Cerebellar cortex (tissue), 1 donor: ENCODE measurements around the gene BOLL.
"Not testable (repeated sequence)": the region's sequence is repeated elsewhere in the genome, so short reads cannot be mapped to it uniquely, and the experiment has no call there.

Source experiments
- DNase-seq: peaks from one replicate; pipeline ENCODE4 v3.0.0-alpha.2; 2015; ENCODE audit warnings: low spot score

BOLL gene

DNA sequence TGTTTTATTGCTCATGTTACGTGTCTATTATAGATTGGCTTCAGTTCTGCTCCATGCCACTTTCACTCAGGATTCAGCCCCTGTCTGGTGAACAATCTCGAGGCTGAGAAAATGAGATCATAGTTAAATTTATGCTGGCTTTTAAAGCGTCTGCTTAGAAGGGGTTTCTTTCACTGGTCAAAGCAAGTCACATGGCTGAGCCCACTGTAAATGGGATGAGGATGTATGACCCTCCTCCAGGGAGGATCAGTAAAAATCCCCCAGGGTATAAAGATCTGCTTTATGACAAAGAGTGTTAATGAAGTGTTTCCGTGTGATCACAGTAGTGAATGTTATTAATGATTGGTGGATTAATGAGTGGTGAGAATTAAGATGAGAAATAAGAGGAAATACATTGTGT is 13.1 kb upstream of the BOLL start:
- no peak for DNase-seq

- DNase-seq = no peak
Observed at GRCh38 chr2:197795277-197795676, 10.2 kb upstream of the BOLL start.

DNA sequence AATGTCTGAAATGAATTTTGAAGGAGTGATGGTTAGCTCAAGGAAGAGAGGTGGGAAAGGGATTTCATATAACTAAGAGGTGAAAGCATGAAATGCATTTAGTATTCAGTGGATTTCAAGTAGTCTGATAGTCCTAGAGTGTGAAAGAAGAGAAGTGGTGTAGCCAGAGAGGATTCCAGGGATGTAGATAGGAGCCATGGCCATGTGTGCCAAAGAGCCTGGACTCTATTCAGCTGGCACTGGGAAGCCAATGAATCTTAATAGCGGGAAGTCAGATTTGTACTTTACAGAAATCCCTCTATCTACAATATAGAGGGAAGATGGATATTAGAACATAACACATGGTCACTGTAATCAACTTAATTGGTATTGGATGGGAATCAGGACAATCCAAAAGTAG is 8.3 kb upstream of the BOLL start:
- DNase-seq = no peak

- no peak for DNase-seq
Observed at GRCh38 chr2:197786010-197786877, 1.1 kb upstream of the BOLL start.

- no peak for DNase-seq
Observed at GRCh38 chr2:197782126-197782525, 3.0 kb downstream of the BOLL start.

GRCh38 chr2:197779261-197779660 is 5.9 kb downstream of the BOLL start:
- no peak for DNase-seq

GRCh38 chr2:197777823-197778407 is 7.2 kb downstream of the BOLL start:
- peak; percentile 37 for DNase-seq

DNA sequence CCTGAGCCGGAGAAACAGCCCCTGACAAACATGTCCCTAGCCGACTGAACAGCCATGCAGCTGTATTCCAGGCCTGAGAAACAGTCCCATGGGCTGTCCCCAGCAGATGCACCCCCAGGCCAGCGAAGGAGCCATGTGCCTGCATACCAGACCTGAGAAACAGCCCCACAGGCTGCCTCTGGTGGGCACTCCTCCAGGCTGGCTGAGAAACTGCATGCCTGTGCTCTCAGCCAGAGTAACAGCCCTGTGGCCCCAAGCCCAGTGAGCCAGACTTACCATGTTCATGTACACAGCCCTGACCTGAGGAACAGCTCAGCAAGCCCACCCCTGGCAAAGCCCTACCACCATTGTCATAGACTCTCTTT is 24.8 kb downstream of the BOLL start:
- DNase-seq = no peak

- no peak for DNase-seq
Observed at GRCh38 chr2:197759625-197760292, 25.4 kb downstream of the BOLL start.

DNA sequence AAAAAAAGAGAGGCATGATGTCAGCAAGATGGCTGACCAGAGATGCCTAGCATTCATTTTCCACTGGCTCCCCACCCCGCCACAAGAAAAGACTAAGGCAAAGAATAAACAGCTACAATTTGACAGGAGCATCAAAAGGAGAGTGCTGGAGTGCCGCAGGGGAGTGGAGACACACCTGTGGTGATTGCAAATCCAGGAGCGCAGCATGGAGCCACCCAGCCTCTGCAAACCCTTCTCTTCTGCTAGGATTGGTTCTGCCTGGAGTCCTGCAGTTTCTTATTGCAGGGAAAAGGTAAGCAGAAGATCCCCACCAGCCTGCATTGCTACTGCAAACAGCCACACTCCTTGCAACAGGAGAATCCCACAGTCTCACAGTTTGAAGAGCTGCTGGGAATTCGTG is 26.1 kb downstream of the BOLL start:
- no peak for DNase-seq

GRCh38 chr2:197740200-197740599 is 44.9 kb downstream of the BOLL start:
- no peak for DNase-seq

DNA sequence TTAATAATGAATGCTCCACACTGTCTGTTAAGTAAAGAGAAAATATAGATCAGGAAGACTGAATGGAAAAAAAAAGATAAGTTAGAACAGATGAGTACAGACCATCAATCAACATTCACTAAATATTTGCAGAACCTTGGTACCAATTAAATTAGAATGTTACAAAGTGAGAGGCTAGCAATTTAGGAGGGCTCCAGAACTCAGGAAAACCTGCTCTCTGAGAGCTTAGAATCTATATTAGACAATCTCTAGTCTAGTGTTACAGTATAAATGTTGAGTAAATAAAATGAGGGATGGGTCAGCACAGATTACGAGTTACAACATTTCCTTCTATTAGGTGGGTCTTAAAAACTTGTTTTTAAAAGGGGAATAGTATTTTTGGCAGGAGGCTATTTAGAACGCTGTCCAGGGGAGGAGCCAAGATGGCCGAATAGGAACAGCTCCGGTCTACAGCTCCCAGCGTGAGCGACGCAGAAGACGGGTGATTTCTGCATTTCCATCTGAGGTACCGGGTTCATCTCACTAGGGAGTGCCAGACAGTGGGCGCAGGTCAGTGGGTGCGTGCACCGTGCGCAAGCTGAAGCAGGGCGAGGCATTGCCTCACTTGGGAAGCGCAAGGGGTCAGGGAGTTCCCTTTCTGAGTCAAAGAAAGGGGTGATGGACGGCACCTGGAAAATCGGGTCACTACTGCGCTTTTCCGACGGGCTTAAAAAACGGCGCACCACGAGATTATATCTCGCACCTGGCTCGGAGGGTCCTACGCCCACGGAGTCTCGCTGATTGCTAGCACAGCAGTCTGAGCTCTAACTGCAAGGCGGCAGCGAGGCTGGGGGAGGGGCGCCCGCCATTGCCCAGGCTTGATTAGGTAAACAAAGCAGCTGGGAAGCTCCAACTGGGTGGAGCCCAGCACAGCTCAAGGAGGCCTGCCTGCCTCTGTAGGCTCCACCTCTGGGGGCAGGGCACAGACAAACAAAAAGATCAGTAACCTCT is 56.3 kb downstream of the BOLL start:
- DNase-seq = not testable (repeated sequence)

GRCh38 chr2:197727011-197727410 is 58.1 kb downstream of the BOLL start:
- DNase-seq = no peak

DNA sequence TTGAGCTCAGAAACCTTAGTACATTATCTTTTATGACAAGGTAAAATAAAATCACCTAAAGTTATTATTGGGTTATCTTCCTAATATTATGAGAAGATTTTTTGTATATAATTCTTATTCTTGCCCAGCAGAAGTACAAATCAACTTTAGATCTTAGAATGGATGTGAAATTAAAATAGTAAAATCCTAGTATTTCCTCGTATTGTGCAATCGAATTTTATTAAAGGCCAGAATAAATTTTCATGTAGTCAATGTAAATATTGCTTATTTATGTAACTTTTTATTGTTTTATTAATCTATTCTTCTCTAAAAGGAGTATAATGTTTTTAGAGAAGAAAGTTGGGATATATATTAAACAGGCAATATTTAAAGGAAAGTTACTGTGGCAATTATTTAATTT is 67.3 kb downstream of the BOLL start:
- DNase-seq = no peak

- DNase-seq = no peak
Observed at GRCh38 chr2:197713271-197713670, 71.8 kb downstream of the BOLL start.

- no peak for DNase-seq
Observed at GRCh38 chr2:197711578-197711977, 73.5 kb downstream of the BOLL start.

DNA sequence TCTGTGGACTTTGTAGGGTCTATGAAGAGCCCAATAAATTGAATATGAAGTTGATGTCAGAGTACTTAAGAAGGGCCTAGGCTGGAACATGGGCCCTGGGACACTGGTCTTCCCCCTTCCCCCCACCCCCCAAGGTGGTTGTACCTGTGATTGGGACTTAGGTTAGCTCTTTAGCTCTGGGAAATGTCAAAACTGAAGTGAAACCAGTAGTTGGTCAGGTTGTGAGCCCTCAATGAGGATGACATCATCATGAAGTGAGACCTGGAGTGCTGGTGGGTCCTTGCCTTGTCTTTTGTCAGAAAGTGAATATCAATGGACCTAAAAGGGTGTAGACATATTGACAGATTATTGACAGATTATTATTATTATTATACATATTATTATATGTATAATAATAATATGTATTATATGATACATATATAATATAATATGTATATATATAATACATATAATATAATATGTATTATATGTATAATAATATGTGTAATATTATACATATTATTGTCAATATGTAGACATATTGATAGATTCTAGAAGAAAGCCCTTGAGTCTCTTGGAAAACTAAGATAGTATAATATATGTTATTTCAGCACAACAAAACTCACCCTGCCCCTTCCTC is 74.6 kb downstream of the BOLL start:
- DNase-seq = no peak

- DNase-seq = not testable (repeated sequence)
Observed at GRCh38 chr2:197709140-197709539, 76.0 kb downstream of the BOLL start.

DNA sequence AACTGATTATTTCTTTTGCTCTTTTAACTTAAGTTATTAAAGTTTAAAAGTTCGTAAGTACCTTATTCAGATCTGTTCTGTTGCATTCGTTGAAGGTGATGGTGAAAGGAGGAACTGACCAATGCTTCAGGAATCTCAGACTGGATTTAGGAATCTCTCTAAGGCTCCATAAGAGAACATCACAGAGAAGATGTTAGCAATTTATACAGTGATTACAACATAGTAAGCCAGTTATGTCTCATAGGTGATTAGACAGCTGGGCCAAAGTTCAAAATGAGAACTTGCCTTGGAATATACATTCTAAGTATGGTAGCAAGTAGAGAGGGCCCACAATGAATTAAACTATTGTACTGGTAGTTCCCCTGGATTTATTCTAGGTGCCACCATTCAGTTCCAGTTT is 76.8 kb downstream of the BOLL start:
- no peak for DNase-seq

DNA sequence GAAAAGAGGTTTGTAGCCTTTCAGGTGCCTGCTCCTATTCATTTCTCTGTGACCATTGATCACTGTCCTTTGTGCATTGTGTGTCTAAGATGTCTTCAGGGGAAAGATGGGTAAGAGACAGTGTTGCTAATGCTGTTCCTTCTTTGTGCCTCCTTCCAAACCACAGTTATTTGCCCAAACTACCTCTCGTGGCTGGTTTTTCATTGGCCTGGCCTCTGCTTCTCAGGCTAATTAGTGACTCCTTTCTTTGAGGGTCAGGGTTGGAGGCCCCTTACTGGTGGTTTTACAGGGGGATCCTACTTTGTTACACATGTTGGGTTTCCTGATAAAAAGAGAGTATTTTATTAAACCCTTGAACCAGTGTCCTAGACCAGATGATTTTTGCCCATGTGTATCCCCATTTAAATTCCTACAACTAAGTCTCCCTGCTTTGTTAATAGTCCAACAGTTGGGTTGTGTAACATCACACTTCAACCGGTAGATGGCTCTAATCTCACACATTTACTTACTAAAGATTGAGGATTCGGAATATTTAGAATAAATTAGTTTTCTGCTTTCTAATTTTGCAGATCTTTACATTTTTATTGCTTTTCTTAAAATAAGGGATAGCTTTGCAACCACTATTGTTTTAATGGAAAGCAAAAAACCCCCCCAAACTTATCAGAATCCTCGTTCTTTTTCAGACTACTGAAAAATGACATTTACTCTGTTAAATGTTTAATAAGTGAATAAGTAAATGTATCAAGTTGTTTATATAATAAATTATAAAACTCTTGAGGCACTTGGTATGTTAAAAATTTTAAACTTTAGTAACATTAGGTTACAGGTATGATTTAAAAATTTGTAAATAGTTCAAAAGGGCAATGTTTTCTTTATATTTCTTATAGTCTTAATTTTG is 77.6 kb downstream of the BOLL start:
- peak; percentile 74 for DNase-seq

DNA sequence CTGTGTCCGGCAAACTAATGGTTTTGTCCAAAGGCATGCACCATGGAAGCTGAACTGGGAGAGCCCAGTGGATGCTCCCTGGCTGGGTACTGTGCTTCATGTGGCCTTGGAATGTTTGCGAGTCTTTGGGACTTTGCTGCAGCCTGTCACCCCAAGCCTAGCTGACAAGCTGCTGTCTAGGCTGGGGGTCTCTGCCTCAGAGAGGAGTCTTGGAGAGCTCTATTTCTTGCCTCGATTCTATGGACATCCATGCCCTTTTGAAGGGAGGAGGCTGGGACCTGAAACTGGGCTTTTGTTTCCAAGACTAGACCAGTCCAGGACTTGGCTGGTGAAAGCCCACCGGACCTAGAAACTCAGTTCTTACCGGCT is 78.3 kb downstream of the BOLL start:
- peak; percentile 13 for DNase-seq
